Measurements from ENCODE around the gene SNUPN.
"Not testable (repeated sequence)": the region's sequence is repeated elsewhere in the genome, so short reads cannot be mapped to it uniquely, and the experiment has no call there.

SNUPN gene

DNA sequence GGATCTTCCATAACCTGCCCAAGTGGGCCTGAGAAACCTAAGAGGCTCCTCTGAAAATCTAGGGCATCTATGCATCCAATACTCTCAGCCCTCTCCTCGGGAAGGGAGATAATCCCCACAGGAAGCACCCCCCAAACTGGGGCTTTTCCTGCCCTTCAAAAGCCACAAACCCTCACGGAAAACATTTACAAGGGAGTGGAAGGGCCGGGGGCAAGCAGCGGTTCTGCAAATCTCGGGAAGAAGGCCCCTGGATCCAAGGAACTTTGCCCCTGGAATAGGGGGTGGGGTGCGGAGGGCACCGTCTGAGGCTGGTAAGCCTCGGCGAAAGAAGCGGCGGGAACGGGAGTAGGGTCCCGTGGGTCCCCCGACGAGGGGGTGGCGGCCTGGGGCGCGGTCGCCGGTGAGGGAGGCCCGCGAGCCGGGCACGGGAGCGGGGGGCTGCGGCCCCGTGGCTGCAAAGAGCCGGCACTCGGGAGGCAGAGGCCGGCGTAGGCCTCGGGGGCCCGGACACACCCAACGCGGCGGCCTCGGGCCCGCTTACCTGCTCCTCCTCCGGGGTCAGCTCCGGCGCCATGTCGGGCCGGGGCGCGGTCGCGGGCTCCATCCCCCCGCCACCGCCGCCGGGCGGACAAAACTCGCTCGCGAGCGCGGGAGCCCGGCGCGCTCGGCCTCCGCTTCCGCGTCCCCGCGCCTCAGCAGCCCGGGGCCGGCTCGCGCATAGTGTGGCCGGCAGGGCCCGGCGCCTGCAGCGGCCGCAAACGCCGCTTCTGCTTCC lies 47.2 kb downstream of the SNUPN start:
- peak; percentile 16 for DNase-seq

DNA sequence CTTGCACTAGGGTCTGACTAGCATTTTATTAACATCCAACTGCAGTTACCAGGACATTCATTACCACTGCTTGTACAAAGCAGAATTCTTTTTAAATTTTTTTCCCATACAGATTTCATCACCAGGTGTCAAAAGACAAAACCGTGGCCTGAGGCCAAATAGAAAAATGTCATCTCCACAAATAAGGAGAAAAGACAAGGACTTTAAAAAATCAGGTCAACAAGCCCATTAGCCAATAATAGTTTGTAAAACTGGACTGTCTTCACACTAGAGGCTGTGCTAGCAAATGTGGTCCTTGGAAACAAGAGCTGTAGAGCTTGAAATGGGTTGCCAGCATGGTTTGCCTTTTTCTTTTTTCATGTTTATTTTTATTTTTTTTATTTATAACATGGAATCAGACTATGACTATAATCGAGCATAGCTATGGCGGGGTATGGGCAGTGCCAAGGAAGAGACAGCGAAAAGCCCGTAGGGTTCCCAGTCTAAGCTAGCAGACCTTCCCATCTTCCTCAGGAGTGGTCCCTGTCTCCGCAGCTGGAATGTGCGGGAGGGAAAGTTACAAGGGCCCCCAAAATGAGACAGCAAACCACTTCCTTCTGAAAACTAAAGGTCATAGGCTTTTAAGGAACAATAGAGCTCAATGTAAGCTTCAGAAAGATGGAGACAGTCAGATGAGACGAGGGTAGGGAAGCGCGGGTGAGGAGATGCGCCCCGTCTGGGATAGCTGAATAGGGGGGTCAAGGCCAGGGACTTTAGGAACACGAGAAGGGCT lies 47.9 kb downstream of the SNUPN start:
- DNase-seq = no peak

DNA sequence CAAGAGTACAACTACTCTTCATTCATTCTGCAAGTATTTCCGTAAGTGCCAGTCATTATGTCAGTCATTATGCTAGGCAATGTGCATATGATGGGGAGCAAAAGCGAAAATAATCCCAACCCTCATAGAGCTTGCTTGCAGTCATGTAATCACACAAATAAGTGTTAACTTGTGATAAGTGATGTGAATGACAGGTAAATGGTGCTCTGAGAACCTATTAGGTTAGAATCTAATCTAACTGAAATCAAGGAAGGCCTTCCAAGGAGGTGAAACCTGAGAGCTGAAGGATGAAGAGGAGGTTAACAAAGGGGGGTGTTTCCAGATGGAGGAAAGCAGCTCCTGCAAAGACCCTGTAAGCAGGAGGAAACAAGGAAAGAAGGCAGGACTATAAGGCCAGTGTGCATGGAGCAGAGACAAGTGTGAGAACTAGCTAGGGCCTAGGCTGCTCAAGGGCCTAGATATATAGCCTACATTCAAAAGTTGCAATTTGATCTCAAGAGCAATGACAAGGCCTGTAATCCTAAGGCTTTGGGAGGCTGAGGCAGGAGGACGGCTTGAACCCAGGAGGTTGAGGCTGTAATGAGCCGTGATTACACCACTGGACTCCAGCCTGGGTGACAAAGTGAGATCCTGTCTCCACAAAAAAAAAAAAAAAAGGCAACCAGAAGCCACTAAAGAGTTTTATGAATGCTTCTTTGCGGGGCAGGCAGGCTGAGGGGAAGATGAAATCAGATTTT lies 51.7 kb downstream of the SNUPN start:
- DNase-seq = no peak

DNA sequence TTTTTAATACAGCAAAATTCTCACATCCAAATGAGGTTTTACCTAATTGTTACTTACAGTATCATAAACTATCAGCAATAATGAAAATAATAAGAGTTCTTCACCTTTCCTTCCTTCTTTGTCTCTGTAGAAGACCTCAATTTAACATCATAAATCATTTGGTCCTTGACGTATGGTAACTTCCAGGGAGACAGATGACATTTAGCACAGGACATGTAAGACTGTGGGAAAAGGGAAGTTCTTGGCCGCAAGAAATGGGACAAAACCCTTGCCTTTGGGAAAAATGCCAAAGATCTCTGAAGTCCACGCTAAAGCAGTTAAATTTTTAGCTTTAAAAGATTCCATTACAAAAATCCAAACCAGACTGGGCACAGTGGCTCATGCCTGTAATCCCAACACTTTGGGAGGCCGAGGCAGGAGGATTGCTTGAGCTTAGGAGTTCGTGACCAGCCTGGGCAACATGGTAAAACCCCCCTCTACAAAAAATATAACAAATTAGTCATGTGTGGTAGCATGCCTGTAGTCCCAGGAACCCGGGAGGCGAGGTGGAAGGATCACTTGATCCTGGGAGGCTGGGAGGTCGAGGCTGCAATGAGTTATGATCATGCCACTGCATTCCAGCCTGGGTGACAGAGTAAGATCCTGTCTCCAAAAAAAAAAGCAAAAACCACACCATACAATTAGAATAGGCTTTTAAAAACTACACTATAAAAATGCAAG lies 55.2 kb downstream of the SNUPN start:
- no peak for DNase-seq

DNA sequence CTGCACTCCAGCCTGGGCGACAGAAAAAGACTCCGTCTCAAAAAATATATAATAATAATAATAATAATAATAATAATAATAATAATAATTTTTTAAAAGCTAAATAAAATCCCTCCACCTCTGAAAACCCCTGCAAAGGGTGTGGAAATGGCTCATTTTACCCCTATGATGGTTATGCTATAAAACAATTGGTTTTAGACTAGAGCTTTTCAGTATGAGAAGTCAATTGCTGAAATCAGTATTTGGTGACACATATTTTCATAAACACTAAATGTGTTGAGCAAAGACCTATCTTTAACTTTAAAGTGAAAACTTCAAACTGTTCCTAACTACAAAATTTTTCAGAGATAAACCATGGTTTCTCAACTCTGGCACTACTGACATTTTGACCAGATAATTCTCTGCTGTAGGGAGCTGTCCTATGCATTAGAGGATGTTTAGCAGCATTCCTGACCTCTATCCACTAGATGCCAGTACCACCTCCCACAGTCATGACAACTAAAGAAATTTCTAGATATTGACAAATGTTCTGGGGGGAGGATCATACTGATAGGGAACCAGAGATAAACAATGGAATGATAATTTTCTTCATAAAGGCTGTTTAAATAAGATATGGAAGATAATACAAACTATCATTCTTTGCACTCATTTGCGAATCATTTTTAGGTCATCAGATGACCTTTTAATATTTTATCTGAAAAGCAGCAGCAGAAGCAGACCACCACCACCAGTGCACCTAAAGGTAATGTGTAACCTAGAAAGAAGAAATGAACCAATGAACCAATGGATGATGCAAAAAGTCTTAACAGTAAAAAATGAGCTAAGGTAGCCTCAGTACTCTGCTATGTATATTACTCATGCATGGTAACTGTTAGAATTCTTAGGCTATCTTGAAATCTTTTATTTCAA lies 60.2 kb downstream of the SNUPN start:
- DNase-seq = no peak

DNA sequence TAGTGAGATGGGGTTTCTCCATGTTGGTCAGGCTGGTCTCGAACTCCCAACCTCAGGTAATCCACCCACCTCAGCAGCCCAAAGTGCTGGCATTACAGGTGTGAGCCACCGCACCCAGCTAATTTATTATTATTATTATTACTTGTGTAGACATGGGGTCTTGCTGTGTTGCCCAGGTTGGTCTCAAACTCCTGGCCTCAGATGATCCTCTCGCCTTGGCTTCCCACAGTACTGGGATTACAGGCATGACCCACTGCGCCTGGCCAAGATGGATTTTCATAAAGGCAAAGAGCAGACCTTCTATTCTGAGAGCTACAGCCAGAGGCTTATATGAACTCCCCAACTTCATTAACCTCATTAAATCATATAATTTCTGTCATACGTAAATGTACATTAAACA lies 63.6 kb downstream of the SNUPN start:
- DNase-seq = no peak

DNA sequence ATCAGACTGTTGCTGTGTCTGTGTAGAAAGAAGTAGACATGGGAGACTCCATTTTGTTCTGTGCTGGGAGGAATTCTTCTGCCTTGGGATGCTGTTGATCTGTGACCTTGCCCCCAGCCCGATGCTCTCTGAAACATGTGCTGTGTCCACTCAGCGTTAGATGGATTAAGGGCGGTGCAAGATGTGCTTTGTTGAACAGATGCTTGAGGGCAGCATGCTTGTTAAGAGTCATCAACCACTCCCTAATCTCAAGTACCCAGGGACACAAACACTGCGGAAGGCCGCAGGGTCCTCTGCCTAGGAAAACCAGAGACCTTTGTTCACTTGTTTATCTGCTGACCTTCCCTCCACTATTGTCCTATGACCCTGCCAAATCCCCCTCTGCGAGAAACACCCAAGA lies 66.2 kb downstream of the SNUPN start:
- DNase-seq = not testable (repeated sequence)

DNA sequence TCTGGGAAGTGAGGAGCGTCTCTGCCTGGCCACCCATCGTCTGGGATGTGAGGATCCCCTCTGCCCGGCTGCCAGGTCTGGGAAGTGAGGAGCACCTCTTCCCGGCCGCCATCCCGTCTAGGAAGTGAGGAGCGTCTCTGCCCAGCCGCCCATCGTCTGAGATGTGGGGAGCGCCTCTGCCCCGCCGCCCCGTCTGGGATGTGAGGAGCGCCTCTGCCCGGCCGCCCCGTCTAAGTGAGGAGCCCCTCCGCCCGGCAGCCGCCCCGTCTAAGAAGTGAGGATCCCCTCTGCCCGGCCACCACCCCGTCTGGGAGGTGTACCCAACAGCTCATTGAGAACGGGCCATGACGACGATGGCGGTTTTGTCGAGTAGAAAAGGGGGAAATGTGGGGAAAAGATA lies 66.6 kb downstream of the SNUPN start:
- peak; percentile 6 for DNase-seq

DNA sequence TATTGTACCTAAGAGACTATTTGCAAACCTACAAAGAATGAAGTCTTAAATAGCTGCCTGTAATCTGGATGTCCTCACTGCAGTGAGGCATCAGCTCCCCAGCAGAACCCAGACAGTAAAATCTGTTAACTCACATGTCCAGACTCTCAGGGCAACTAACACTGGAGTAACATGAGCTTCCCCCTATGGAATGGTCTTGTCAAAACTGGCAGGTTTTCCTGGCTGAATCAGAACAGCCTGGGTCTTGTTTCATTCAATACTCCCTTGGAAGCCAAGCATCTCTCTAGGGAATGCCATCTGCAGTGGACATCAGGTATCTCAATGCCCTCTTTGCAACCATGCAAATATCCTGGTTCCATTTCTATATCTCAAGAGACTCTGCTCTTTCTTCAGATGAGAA lies 70.8 kb downstream of the SNUPN start:
- no peak for DNase-seq

DNA sequence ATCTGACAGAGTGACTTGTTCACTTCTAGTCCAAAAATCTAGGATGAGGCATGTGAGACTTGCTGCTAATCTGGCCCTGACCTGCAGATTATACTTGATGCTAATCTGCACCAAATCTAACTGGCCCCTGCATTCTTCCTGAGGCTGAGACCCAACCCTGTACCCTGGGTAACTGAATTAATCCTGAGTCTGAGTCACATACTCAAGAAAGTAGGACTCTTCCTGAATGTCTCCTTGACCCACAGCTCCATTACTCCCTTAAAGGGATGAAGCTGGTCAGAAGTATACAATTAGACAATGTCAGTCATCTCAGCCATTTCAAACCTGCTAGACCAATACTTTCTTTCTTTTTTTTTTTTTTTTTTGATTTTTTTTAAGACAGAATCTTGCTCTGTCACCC lies 71.9 kb downstream of the SNUPN start:
- DNase-seq = no peak

DNA sequence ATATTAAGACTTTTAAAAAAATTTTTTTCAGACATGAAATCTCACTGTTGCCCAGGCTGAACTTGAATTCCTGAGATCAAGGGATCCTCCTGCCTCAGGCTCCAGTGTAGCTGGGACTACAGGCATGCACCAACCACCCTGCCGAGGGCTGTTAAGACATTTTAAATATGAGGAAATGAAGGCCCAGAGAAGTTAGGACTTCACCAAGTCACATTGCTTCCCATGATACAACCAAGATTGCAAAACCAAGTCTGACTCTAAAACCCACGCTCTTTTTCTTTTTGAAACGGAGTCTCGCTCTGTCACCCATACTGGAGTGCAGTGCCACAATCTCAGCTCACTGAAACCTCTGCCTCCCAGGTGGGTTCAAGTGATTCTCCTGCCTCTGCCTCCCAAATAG lies 74.4 kb downstream of the SNUPN start:
- no peak for DNase-seq
